GM19468 (cell line): ENCODE measurements around the gene PBX1.

Source experiments
- ATAC-seq: cut with Tn5 transposase; IDR thresholded peaks from one replicate; pipeline ENCODE4 v1.9.1; 2021; ENCODE audit warnings: mild to moderate bottlenecking, moderate library complexity, moderate number of reproducible peaks; ENCODE audit not compliant: unreplicated experiment; ENCODE audit errors: extremely low read depth

Gene PBX1

DNA sequence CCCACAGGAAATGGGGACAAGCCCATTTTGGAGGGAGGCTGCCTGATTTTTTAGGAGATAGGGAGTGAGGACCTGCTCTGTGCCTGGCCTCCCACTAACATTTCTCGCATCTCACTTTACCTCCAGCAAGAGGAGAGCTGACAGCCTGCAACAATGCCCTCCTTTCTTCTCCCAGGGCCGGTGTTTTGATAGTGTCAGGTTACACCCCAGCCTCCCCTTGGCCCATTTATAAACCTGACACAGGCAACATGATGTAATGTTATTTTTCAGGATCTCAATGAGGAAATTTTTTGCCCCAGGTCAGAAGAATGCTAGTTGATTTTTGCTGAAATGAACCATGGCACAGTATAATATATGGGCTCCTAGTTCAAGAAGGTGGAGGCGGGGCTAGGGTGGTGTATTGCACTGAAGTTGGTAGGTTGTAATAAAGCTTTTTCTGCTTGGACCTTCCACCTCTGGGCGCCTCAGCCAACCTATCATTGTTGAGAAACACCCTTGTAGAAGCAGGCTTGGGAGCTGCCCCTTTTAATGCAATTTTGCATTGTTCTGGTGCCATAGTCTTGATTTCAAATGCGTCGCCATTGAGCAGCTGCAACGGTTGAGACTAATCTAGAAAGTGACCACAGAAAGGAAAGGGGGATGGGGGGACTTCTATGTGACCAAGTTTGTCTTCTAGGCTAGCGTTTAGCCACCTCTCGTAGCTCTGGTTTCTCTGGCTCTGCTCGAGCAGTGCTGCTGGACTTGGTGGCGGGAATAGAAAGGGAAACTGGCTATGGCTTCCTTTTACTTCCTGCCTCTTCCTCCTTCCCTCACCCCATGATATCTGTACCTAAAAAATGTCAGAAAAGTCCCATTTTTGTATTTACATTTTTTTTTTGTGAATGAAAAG, 53.0 kb downstream of the PBX1 start:
- ATAC-seq: no peak

DNA sequence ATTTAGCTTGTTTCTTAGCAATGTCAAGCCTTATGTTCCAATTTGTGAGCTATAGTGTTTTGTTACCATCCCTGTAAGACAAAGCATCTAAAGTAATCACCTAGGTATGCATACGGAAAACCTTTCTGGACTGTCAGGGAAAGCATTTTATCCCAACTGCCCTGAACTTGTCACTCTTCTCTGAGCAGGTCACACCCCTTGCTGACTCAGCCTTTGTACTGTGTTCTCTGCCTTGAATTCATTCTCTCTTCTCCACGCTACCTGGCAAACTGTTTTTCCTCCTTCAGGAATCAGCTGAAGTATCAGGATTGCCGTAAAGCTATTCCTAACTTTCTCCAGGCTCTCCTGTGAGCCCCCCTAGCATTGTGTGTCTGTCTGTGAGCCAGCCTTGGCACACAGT, 54.2 kb downstream of the PBX1 start:
- no peak for ATAC-seq

GRCh38 chr1:164614316-164614715, 55.3 kb downstream of the PBX1 start:
- ATAC-seq: no peak

- ATAC-seq: no peak
Observed at GRCh38 chr1:164617377-164618201, 58.6 kb downstream of the PBX1 start.

GRCh38 chr1:164618202-164618564, 59.2 kb downstream of the PBX1 start:
- ATAC-seq: no peak

GRCh38 chr1:164619006-164619784, 60.2 kb downstream of the PBX1 start:
- ATAC-seq: no peak

GRCh38 chr1:164622068-164622845, 63.3 kb downstream of the PBX1 start:
- no peak for ATAC-seq

- ATAC-seq: no peak
Observed at GRCh38 chr1:164623805-164624204, 64.8 kb downstream of the PBX1 start.

DNA sequence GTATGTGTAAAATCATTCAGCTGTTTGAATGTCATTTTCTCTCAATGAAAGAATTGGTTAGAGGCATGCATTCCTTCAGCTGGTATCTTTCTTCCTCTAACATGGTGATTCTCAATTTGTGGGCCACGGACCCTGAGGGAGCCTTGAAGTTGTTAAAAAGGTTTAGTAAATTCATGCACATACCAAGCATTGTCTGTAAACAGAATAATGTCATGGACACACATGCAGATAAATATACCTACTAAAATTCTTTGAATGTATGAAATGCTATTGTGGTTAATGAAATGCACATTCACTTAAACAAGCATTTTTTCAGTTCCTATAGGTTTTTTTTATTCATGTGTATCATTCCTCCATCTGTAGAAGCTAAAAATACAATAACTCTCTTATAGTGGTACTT, 65.4 kb downstream of the PBX1 start:
- no peak for ATAC-seq

- ATAC-seq: no peak
Observed at GRCh38 chr1:164625004-164625617, 66.1 kb downstream of the PBX1 start.

DNA sequence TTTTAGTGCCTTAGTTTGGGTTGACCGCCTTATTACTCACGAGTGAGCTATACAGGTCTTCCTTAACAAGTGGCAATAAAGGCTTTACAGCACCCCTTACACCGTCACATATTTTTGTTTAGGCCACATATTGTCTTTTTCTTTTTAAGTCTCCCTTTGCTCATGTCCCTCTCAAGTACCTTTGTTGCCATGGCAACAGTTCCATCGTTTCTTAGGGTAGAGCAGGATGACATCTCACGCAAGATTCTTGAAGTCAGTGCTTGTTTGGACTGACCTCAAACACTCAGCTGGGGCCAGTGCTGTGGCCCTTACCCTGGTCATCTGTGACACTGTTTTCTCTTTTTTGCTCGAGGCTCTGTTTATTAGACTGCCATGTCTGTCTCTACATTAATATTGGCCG, 69.8 kb downstream of the PBX1 start:
- ATAC-seq: no peak

DNA sequence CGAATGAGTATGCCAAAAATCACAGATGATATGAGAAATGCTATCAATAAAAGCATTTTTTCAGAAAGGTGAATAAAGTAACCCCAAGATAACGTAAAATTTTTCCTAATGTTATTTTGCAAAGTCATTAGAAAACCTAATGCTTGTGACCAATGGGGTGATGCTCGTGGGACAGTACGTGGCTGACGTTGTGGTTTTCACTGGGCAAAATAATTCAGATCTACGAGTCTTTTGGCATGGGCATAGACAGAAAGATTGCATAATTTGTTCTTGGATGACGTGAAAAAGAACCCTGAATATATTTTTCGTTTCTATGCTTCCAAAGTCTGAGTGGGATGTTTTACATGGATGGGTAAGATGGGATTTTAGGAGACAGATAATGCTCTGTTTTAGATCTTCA, 71.0 kb downstream of the PBX1 start:
- ATAC-seq: no peak

- ATAC-seq: no peak
Observed at GRCh38 chr1:164630626-164631396, 71.8 kb downstream of the PBX1 start.

DNA sequence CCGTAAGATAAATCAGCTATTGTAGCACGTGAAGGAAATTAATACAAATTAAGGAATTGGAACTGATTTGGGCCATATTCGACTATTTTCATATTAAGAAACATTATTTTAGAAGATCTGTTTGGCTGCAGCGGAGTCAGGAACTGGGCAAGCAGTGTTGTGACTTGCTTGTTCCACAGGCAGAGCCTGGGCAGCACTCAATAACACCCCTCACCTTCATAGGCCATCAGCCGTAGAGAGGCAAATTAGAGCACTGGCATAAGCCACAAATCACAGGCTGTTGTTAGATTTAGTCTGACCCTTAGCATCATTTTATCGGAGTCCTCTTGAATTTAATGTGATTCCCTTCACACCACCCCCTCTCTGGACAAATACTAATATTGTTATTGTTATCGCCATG, 72.8 kb downstream of the PBX1 start:
- ATAC-seq: no peak

DNA sequence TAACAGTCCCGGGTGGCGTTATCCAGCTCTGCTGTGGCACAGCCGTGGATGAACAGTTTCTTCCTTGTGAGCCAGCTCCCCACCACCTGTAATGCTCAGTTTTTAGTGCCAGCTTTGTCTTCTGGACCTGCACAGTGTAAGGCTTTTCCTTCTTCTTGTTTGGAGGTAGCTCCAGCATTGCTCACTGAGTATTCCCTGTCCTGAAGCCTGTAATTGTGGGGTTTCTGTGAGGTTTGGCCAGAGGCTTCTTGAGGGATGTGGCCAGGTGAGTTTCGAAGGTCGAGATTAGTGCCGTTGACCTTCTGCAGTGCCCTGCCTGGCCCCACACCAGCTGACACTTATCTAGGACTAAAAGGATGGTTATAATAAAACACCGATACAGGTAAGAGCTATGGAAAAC, 75.0 kb downstream of the PBX1 start:
- ATAC-seq: no peak

GRCh38 chr1:164635059-164635802, 76.2 kb downstream of the PBX1 start:
- ATAC-seq: no peak

GRCh38 chr1:164635803-164636731, 77.1 kb downstream of the PBX1 start:
- no peak for ATAC-seq
